ENCODE measurements around the gene POLR1F.

The POLR1F gene

DNA sequence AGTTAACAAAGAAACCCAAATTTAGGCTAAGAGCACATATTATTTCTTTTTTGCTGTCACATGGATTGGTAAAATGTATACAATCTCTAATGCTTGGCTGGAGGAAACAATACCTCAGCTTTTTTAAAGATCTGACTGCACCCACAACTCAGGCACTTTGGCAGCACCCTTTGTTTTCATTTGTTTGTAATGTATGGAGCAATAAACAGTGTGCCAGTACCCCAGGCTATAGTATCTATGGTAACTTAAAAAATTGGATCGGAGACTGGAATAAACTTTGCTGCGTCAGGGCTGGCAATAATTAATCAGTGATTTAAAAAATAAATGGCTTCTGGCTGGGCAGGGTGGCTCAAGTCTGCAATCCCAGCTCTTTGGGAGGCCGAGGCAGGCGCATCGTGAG is 27.2 kb downstream of the POLR1F start:
- TF ChIP-seq, protein P1, sequence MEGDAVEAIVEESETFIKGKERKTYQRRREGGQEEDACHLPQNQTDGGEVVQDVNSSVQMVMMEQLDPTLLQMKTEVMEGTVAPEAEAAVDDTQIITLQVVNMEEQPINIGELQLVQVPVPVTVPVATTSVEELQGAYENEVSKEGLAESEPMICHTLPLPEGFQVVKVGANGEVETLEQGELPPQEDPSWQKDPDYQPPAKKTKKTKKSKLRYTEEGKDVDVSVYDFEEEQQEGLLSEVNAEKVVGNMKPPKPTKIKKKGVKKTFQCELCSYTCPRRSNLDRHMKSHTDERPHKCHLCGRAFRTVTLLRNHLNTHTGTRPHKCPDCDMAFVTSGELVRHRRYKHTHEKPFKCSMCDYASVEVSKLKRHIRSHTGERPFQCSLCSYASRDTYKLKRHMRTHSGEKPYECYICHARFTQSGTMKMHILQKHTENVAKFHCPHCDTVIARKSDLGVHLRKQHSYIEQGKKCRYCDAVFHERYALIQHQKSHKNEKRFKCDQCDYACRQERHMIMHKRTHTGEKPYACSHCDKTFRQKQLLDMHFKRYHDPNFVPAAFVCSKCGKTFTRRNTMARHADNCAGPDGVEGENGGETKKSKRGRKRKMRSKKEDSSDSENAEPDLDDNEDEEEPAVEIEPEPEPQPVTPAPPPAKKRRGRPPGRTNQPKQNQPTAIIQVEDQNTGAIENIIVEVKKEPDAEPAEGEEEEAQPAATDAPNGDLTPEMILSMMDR (IDR thresholded peaks at IDR 0.05; ENCODE audit: insufficient read depth, low read depth, low read length, missing control alignments): no peak
- no peak overlapping the region for H3K4me3 ChIP-seq (ENCODE audit: low read depth, low read length)
- no peak for DNase-seq (ENCODE audit: low read depth)

DNA sequence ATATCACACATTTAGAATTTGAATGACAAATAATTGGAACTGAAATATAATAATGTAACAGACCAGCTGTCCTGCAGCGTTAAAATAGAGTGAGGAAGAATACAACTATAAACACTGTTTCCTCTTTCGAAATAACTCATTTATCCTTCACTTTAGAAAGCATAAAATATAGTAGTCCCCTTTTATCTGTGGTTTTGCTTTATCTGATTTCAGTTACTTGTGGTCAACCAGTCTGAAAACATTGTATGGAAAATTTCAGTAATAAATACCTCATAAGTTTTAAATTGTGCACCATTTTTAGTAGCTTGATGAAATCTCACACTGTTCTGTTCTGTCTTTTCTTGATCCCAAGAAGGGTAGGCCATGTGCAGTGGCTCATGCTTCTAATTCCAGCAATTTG is 31.7 kb downstream of the POLR1F start:
- DNase-seq (ENCODE audit: low read depth): no peak
- no peak overlapping the region for H3K4me3 ChIP-seq (ENCODE audit: low read depth, low read length)

GRCh38 chr7:19675816-19676215 is 33.0 kb downstream of the POLR1F start:
- DNase-seq (ENCODE audit: low read depth): no peak
- TF ChIP-seq, protein P1 (IDR thresholded peaks at IDR 0.05; ENCODE audit: insufficient read depth, low read depth, low read length, missing control alignments): no peak
- no peak overlapping the region for H3K4me3 ChIP-seq (ENCODE audit: low read depth, low read length)

More for the DNA sequence above, 31.7 kb downstream of the POLR1F start:
- TF ChIP-seq, protein P1 (IDR thresholded peaks at IDR 0.05; ENCODE audit: insufficient read depth, low read depth, low read length, missing control alignments): no peak

- no peak for DNase-seq (ENCODE audit: low read depth)
- no peak overlapping the region for H3K4me3 ChIP-seq (ENCODE audit: low read depth, low read length)
- TF ChIP-seq, protein P1 (IDR thresholded peaks at IDR 0.05; ENCODE audit: insufficient read depth, low read depth, low read length, missing control alignments): no peak
These were observed 34.4 kb downstream of the POLR1F start for GRCh38 chr7:19674266-19674960.

DNA sequence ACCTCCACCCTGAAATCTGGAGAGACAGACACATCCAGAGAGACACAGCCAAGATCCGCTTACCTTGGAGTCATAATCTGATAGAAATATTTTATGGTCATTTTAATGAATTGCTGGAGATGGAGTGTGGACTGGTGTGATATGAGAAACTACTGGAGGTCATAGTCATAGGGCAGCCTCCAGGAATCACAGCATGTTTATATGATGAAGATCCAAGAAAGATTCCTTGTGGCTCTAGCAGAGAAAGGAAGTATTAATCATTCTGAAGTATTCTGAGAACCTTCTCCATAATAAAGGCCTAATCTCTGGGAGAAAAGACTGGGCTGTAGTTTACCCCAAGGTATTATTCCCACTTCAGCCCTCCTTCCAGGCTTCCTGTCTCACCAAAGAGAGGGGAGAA is 38.0 kb downstream of the POLR1F start:
- no peak for DNase-seq (ENCODE audit: low read depth)
- TF ChIP-seq, protein P1 (IDR thresholded peaks at IDR 0.05; ENCODE audit: insufficient read depth, low read depth, low read length, missing control alignments): no peak
- H3K4me3 ChIP-seq (ENCODE audit: low read depth, low read length): no peak overlapping the region

DNA sequence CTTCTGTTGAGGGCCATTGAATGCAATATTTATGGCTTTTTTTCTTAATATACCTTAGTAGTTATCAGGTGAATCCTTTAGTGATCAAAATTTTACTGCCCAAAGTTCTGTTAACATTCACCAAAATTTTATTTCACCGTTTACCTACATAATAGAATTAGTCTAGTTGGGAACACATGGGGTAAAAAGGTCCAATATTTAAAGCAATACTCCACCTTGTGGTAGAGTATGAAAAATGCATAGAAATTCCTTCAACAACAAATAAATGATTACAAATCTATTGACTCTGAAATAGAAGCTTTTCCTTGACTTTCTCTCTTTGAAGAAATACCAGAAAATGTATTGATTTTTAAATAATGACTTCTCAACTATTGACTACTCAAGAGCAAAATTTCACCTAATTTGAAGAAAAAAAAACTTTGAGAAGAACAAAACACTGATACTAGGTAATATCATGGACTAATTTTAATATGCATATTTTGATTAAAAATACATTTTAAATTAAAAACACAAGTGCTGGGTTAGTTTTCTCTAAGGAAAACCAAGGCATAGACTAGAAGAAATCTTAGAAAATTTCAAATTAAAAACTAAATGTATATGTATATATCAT is 43.3 kb downstream of the POLR1F start:
- H3K4me3 ChIP-seq (ENCODE audit: low read depth, low read length): no peak overlapping the region
- DNase-seq (ENCODE audit: low read depth): peak; percentile 33
- TF ChIP-seq, protein P1 (IDR thresholded peaks at IDR 0.05; ENCODE audit: insufficient read depth, low read depth, low read length, missing control alignments): peak; percentile 39
